H1 (cell line): ENCODE measurements around the gene CNOT3. TPM values are rescaled to one million over a fixed set of nuclear protein-coding genes. Genes with fewer than 3 reads are reported as not detected.

ENCODE experiments used
- CTCF ChIA-PET: fragments of 300-600 bp; sonication (Branson Sonifier 250); formaldehyde crosslinking; loops from one replicate; lab custom pipeline; 2021; ENCODE audit not compliant: partially characterized antibody; lab: Charles Lee
- POLR2A ChIA-PET: fragments of 300-600 bp; sonication (Branson Sonifier 250); formaldehyde crosslinking; loops from one replicate; lab custom pipeline; 2021; ENCODE audit warnings: inconsistent platforms; ENCODE audit not compliant: partially characterized antibody; lab: Charles Lee
- DNase-seq, 2 experiments: peaks; one replicate each; pipeline versions ENCODE4 v3.0.0 to v3.0.0-alpha.2; 2010 to 2022; ENCODE audit warnings: low spot score in 2 of 2, low read depth in 1 of 2, mixed read lengths in 1 of 2
- FAIRE-seq: peaks from 2 replicates; lab custom pipeline; 2011; peaks lifted over from hg19 to GRCh38; lab: Jason Lieb, UNC
- H2AFZ ChIP-seq: 2 replicates; pipeline ENCODE4 v1.8.1; 2012; ENCODE audit warnings: low read length, inconsistent platforms
- H2AK5ac ChIP-seq: 2 replicates; pipeline ENCODE4 v1.6.1; 2013; ENCODE audit warnings: low read depth, low read length
- H2BK120ac ChIP-seq: replicated peaks from 2 replicates; pipeline ENCODE3; 2013; ENCODE audit warnings: low read depth, low read length, inconsistent platforms
- H2BK12ac ChIP-seq: 2 replicates; pipeline ENCODE4 v1.6.1; 2013; ENCODE audit warnings: low read depth, low read length
- H2BK15ac ChIP-seq: 2 replicates; pipeline ENCODE4 v1.6.1; 2013; ENCODE audit warnings: low read length
- H2BK20ac ChIP-seq: 2 replicates; pipeline ENCODE4 v1.6.1; 2013; ENCODE audit warnings: low read length
- H2BK5ac ChIP-seq: 2 replicates; pipeline ENCODE4 v1.6.1; 2013; ENCODE audit warnings: low read depth, low read length
- H3K14ac ChIP-seq: 2 replicates; pipeline ENCODE4 v1.6.1; 2013; ENCODE audit warnings: inconsistent platforms; ENCODE audit not compliant: insufficient read length
- H3K18ac ChIP-seq: 2 replicates; pipeline ENCODE4 v1.6.1; 2013; ENCODE audit warnings: low read length; ENCODE audit errors: extremely low read depth
- H3K23ac ChIP-seq: 2 replicates; pipeline ENCODE4 v1.6.1; 2013; ENCODE audit warnings: inconsistent platforms; ENCODE audit not compliant: insufficient read length
- H3K23me2 ChIP-seq: 2 replicates; pipeline ENCODE4 v1.6.1; 2013; ENCODE audit warnings: low read depth, low read length
- H3K27ac ChIP-seq: 2 replicates; pipeline ENCODE4 v1.6.1; 2011; ENCODE audit warnings: low read depth, low read length, inconsistent platforms
- H3K27me3 ChIP-seq, 4 experiments: replicated peaks in 1 of 4; 1 replicate in 1 of 4; 2 replicates in 3 of 4; pipeline versions ENCODE4 v1.6.1 to v1.8.1; 2011 to 2013; ENCODE audit warnings: low read length in 3 of 4, mild to moderate bottlenecking in 3 of 4, inconsistent platforms in 2 of 4, mixed read lengths in 2 of 4, moderate library complexity in 1 of 4; ENCODE audit not compliant: control insufficient read depth in 3 of 4, insufficient read depth in 3 of 4; ENCODE audit errors: extremely low read depth in 1 of 4
- H3K36me3 ChIP-seq, 4 experiments: 2 replicates each; pipeline versions ENCODE4 v1.6.1 to v1.8.1; 2011 to 2013; ENCODE audit warnings: mild to moderate bottlenecking in 4 of 4, low read length in 3 of 4, moderate library complexity in 2 of 4, control low read depth in 1 of 4, inconsistent platforms in 1 of 4; ENCODE audit not compliant: insufficient read depth in 4 of 4, control insufficient read depth in 2 of 4
- H3K4ac ChIP-seq: replicated peaks from 2 replicates; pipeline ENCODE3; 2013; ENCODE audit warnings: low read length, low read depth, mixed read lengths, inconsistent platforms; ENCODE audit not compliant: insufficient read length
- H3K4me1 ChIP-seq, 4 experiments: replicated peaks in 1 of 4; 1 replicate in 1 of 4; 2 replicates in 3 of 4; pipeline versions ENCODE4 v1.6.1 to v1.8.1; 2011 to 2013; ENCODE audit warnings: low read length in 3 of 4, inconsistent platforms in 2 of 4, mixed read lengths in 1 of 4; ENCODE audit not compliant: insufficient read depth in 4 of 4, control insufficient read depth in 3 of 4
- H3K4me2 ChIP-seq, 2 experiments: 2 replicates each; pipeline versions ENCODE4 v1.6.1 to v1.8.1; 2011 to 2013; ENCODE audit warnings: low read depth in 2 of 2, low read length in 2 of 2, control low read depth in 1 of 2, inconsistent platforms in 1 of 2, mild to moderate bottlenecking in 1 of 2; ENCODE audit not compliant: insufficient read depth in 1 of 2
- H3K4me3 ChIP-seq, 4 experiments: fragments of 200-600, 300-600 bp in 1 of 4; sonication (generic), shearing (Covaris generic), sonication (Bioruptor Twin) in 1 of 4; 2 replicates each; pipeline versions ENCODE4 v1.5.1 to v1.8.1; 2011 to 2016; ENCODE audit warnings: low read length in 4 of 4, low read depth in 3 of 4, control low read depth in 2 of 4, inconsistent platforms in 2 of 4, mild to moderate bottlenecking in 2 of 4, mixed read lengths in 1 of 4, moderate library complexity in 1 of 4; ENCODE audit not compliant: insufficient read depth in 2 of 4; ENCODE audit errors: extremely low read depth in 1 of 4
- H3K56ac ChIP-seq: replicated peaks from 2 replicates; pipeline ENCODE3; 2013; ENCODE audit warnings: low read depth, mild to moderate bottlenecking, mixed read lengths, low read length, inconsistent platforms; ENCODE audit not compliant: insufficient read length
- H3K79me1 ChIP-seq: 2 replicates; pipeline ENCODE4 v1.6.1; 2013; ENCODE audit warnings: low read depth, low read length, control low read depth
- H3K79me2 ChIP-seq, 2 experiments: 2 replicates each; pipeline versions ENCODE4 v1.6.1 to v1.8.1; 2012 to 2013; ENCODE audit warnings: low read length in 2 of 2, mild to moderate bottlenecking in 2 of 2, inconsistent platforms in 1 of 2; ENCODE audit not compliant: insufficient read depth in 2 of 2, control insufficient read depth in 1 of 2
- H3K9ac ChIP-seq, 4 experiments: replicated peaks in 1 of 4; 1 replicate in 1 of 4; 2 replicates in 3 of 4; pipeline versions ENCODE4 v1.6.1 to v1.8.1; 2011 to 2013; ENCODE audit warnings: low read depth in 3 of 4, low read length in 3 of 4, control low read depth in 2 of 4, mild to moderate bottlenecking in 2 of 4, moderate library complexity in 2 of 4, inconsistent platforms in 1 of 4; ENCODE audit errors: extremely low read depth in 1 of 4
- H3K9me3 ChIP-seq, 2 experiments: 2 replicates each; pipeline versions ENCODE4 v1.6.1 to v1.8.1; 2012 to 2013; ENCODE audit warnings: mild to moderate bottlenecking in 2 of 2, moderate library complexity in 2 of 2, control low read depth in 1 of 2, inconsistent platforms in 1 of 2, low read depth in 1 of 2, low read length in 1 of 2, mixed read lengths in 1 of 2; ENCODE audit not compliant: insufficient read depth in 2 of 2
- H4K20me1 ChIP-seq, 2 experiments: replicated peaks in 1 of 2; 2 replicates each; pipeline versions ENCODE3 to v1.8.1; 2011 to 2013; ENCODE audit warnings: inconsistent platforms in 2 of 2, low read length in 2 of 2, mild to moderate bottlenecking in 1 of 2; ENCODE audit not compliant: insufficient read depth in 2 of 2, control insufficient read depth in 1 of 2
- H4K5ac ChIP-seq: 2 replicates; pipeline ENCODE4 v1.6.1; 2013; ENCODE audit warnings: low read length, low read depth, mixed read lengths, inconsistent platforms; ENCODE audit not compliant: insufficient read length
- H4K8ac ChIP-seq: 2 replicates; pipeline ENCODE4 v1.8.0; 2013; ENCODE audit warnings: mild to moderate bottlenecking, moderate library complexity, low read length, inconsistent platforms; ENCODE audit not compliant: insufficient read depth; ENCODE audit errors: extremely low read depth
- H4K91ac ChIP-seq: replicated peaks from 2 replicates; pipeline ENCODE3; 2013; ENCODE audit warnings: low read length, mixed read lengths, inconsistent platforms; ENCODE audit not compliant: insufficient read length
- ASH2L ChIP-seq: fragments of 200-600, 300-600 bp; sonication (generic); IDR thresholded peaks from one replicate; pipeline ENCODE4 v1.7.1; 2017; ENCODE audit warnings: low read length
- CREB1 ChIP-seq: IDR thresholded peaks from 2 replicates; pipeline ENCODE4 v1.6.1; 2012; ENCODE audit warnings: inconsistent platforms
- GABPA ChIP-seq: IDR thresholded peaks from 2 replicates; pipeline ENCODE4 v1.6.1; 2011; ENCODE audit warnings: mild to moderate bottlenecking, low read length, moderate library complexity, borderline replicate concordance; ENCODE audit not compliant: insufficient read depth
- KDM4A ChIP-seq: IDR thresholded peaks from one replicate; pipeline ENCODE4 v1.7.1; 2012; ENCODE audit warnings: low read depth, mild to moderate bottlenecking, moderate library complexity, low read length, inconsistent platforms; ENCODE audit not compliant: severe bottlenecking
- RBBP5 ChIP-seq: IDR thresholded peaks from 2 replicates; pipeline ENCODE4 v1.7.1; 2012; ENCODE audit warnings: low read depth, mild to moderate bottlenecking, inconsistent platforms, low read length, moderate library complexity, borderline replicate concordance
- RNF2 ChIP-seq: fragments of 200-900, 300-1000 bp; sonication (generic); IDR thresholded peaks from 2 replicates; pipeline ENCODE4 v1.7.1; 2016; ENCODE audit warnings: borderline replicate concordance, low read depth, mild to moderate bottlenecking, antibody characterized with exemption, low read length; ENCODE audit not compliant: poor library complexity, severe bottlenecking; ENCODE audit errors: missing control alignments
- TEAD4 ChIP-seq: IDR thresholded peaks from 2 replicates; pipeline ENCODE4 v1.6.1; 2012; ENCODE audit warnings: low read depth, low read length, inconsistent platforms, mixed read lengths
- YY1 ChIP-seq: IDR thresholded peaks from 2 replicates; pipeline ENCODE4 v1.6.1; 2011; ENCODE audit warnings: low read depth, mild to moderate bottlenecking, low read length
- WGBS, 2 experiments: shearing (Covaris generic) in 1 of 2; methylation state at CpG; one replicate each; pipeline versions ENCODE4 v1.1.6 to v1.1.7; 2013 to 2015; ENCODE audit warnings: low lambda C conversion rate in 2 of 2, mixed read lengths in 2 of 2, inconsistent platforms in 1 of 2, low coverage in 1 of 2, missing lambda C conversion rate in 1 of 2; ENCODE audit not compliant: insufficient replicate concordance in 2 of 2, insufficient coverage in 1 of 2, insufficient read length in 1 of 2; ENCODE audit errors: extremely low coverage in 1 of 2, missing lambda C conversion rate in 1 of 2; 5-methylcytosine and 5-hydroxymethylcytosine counted together
- polyA plus RNA-seq, 7 experiments: library from polyadenylated mRNA; depleted of rRNA in 3 of 7; stranded (reverse) in 5 of 7; unstranded in 2 of 7; fragments of >200 nt in 5 of 7; fragments of 200-250 nt in 2 of 7; gene quantifications; 1 replicate in 5 of 7; 2 replicates in 1 of 7; 4 replicates in 1 of 7; pipeline versions ENCODE4 v1.2.1 to v1.2.3, GENCODE V29; 2011 to 2013; ENCODE audit warnings: missing spikeins in 2 of 7, mixed read lengths in 2 of 7
- total RNA-seq: library from RNA; stranded (reverse); fragmentation: NEBNext Ultra II Directional; extraction: Animal tissue kit (Norgen Biotek cat#: 25700); gene quantifications from 2 replicates; pipeline ENCODE4 v1.2.1, GENCODE V29; 2021

CNOT3 gene
- total and polyA plus RNA-seq, 2 of the 8 experiments (the other 6 are each of a cell fraction or from before 2014, with no cell fraction given), result 21.2 to 86.4 TPM

GRCh38 chr19:54141356-54141755 lies 3.8 kb downstream of the CNOT3 start:
- H2BK15ac ChIP-seq, result no peak overlapping the region
- no peak overlapping the region for H3K27ac ChIP-seq
- peaks cover 29 to 48% (median 42%) of the 10 kb centered on the region in 4 experiments for H3K36me3 ChIP-seq
- H3K9ac ChIP-seq, result no peak overlapping the region
- no peak overlapping the region for H3K4me2 ChIP-seq
- no peak overlapping the region for H4K5ac ChIP-seq
- no peak overlapping the region for H3K56ac ChIP-seq
- H2BK120ac ChIP-seq, result no peak overlapping the region
- H2AFZ ChIP-seq, result no peak overlapping the region
- no peak for TF ChIP-seq YY1
- TF ChIP-seq ASH2L, result no peak
- TF ChIP-seq CREB1, result no peak
- TF ChIP-seq KDM4A, result no peak
- TF ChIP-seq RNF2, result no peak
- no peak for TF ChIP-seq GABPA
- no peak for TF ChIP-seq RBBP5
- no peak for TF ChIP-seq TEAD4
- DNase-seq, result no peak
- H3K23ac ChIP-seq, result no peak overlapping the region
- no peak overlapping the region for H2BK5ac ChIP-seq
- H3K27me3 ChIP-seq, result no peaks in the 10 kb centered on the region
- H3K18ac ChIP-seq, result no peak overlapping the region
- peaks cover 27 to 50% of the 10 kb centered on the region in 2 experiments for H3K79me2 ChIP-seq
- H3K23me2 ChIP-seq, result peaks cover 8% of the 10 kb centered on the region
- peaks cover 0 to 22% (median 7%) of the 10 kb centered on the region in 4 experiments; a peak in 5 of 7 replicates for H3K4me1 ChIP-seq
- H2AK5ac ChIP-seq, result no peak overlapping the region
- H2BK20ac ChIP-seq, result no peak overlapping the region
- H3K4ac ChIP-seq, result no peak overlapping the region
- H4K8ac ChIP-seq, result no peak overlapping the region
- H3K79me1 ChIP-seq, result peaks cover 23% of the 10 kb centered on the region
- H4K91ac ChIP-seq, result no peak overlapping the region
- FAIRE-seq, result no peak
- H3K4me3 ChIP-seq, result no peak overlapping the region
- WGBS, 2 experiments, result 91% methylated on average over 3 of the region's 3 CpGs; no CpG with 5 or more reads in 1 of the 2 experiments
- CTCF ChIA-PET, result interaction anchor here (0.8 kb wide), 1 partner anchor 18 kb away, joined by 3 read pairs; the partner anchor contains the start of gene LENG1
- no peak overlapping the region for H2BK12ac ChIP-seq
- peaks cover 36 to 52% of the 10 kb centered on the region in 2 experiments for H4K20me1 ChIP-seq
- no peak overlapping the region for H3K14ac ChIP-seq
- H3K9me3 ChIP-seq, result no peaks in the 10 kb centered on the region
- POLR2A ChIA-PET, result interaction anchor here (1.8 to 15.7 kb wide), 2 partner anchors 13 to 26 kb away, joined by 5 to 348 read pairs; partner anchors contain the start of genes LENG1, PRPF31 and TFPT
